ENCODE measurements around the gene POLH.

GRCh38 chr6:43606019-43606418 lies 30.0 kb downstream of the POLH start:
- TF ChIP-seq CTCF (conservative IDR thresholded peaks at IDR 0.05 in 1 of 2, IDR thresholded peaks at IDR 0.05 in 1 of 2; ENCODE audit: low read depth in 1 of 2, low read length in 2 of 2) (no peak), EZH2 (IDR thresholded peaks at IDR 0.05; ENCODE audit: low read length, missing control alignments) (no peak)

All from fibroblast of lung (primary cell).